Naive B cell (primary cell): ENCODE results near the gene SLC15A4. TPM values are rescaled to one million over a fixed set of nuclear protein-coding genes. Genes with fewer than 3 reads are reported as not detected.
"Not testable (repeated sequence)": the region's sequence is repeated elsewhere in the genome, so short reads cannot be mapped to it uniquely, and the experiment has no call there.

Source experiments
- ATAC-seq, 2 donors: fragments of 150-1000 bp; cut with Tn5 transposase; 2 replicates each; pipeline ENCODE4 v1.10.0; 2021; ENCODE audit warnings: low read depth in 2 of 2, mild to moderate bottlenecking in 2 of 2, moderate library complexity in 2 of 2
- DNase-seq: peaks from one replicate; pipeline ENCODE4 v3.0.0; 2022
- H3K27ac Mint-ChIP-seq, 6 donors: one replicate each; pipeline ENCODE4 v1.8.0; 2020 to 2022; ENCODE audit warnings: mild to moderate bottlenecking in 6 of 6, mixed read lengths in 6 of 6, moderate library complexity in 5 of 6, inconsistent platforms in 2 of 6
- H3K27me3 Mint-ChIP-seq, 3 donors: one replicate each; pipeline ENCODE4 v1.8.0; 2021 to 2022; ENCODE audit warnings: mixed read lengths in 3 of 3, mild to moderate bottlenecking in 1 of 3
- H3K36me3 Mint-ChIP-seq, 2 donors: one replicate each; pipeline ENCODE4 v1.8.0; 2020 to 2022; ENCODE audit warnings: mixed read lengths in 2 of 2, inconsistent platforms in 1 of 2, mild to moderate bottlenecking in 1 of 2
- H3K4me1 Mint-ChIP-seq, 3 donors: one replicate each; pipeline ENCODE4 v1.8.0; 2020 to 2022; ENCODE audit warnings: mixed read lengths in 3 of 3, inconsistent platforms in 1 of 3, mild to moderate bottlenecking in 1 of 3, moderate library complexity in 1 of 3
- H3K4me3 Mint-ChIP-seq, 8 donors: one replicate each; pipeline ENCODE4 v1.8.0; 2020 to 2022; ENCODE audit warnings: mild to moderate bottlenecking in 8 of 8, mixed read lengths in 8 of 8, moderate library complexity in 8 of 8, inconsistent platforms in 2 of 8
- H3K9me3 Mint-ChIP-seq, 7 donors: one replicate each; pipeline ENCODE4 v1.8.0; 2020 to 2022; ENCODE audit warnings: mixed read lengths in 7 of 7, mild to moderate bottlenecking in 5 of 7, inconsistent platforms in 2 of 7, moderate library complexity in 1 of 7
- polyA plus RNA-seq, 6 donors: library from polyadenylated mRNA; unstranded; fragments of 300-500 nt; fragmentation: Illumina TruSeq; gene quantifications; one replicate each; pipeline ENCODE4 v1.2.3, GENCODE V29; 2021; ENCODE audit warnings: low read depth in 6 of 6

SLC15A4 gene
- polyA plus RNA-seq, 6 donors from 2014 or later = 4.5 to 34.3 (median 13.8) TPM

DNA sequence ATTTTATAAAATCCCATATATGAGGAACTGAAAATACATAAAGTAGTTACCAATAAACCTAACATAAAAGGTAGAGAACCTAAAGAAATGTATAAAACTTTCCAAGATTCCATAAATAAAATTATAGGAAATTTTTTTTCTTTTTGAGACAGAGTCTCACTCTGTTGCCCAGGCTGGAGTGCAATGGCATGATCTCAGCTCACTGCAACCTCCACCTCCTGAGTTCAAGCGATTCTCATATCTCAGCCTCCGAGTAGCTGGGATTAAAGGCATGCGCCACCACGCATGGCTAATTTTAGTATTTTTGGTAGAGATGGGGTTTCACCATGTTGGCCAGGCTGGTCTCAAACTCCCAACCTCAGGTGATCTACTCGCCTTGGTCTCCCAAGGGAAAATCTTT, 18.4 kb downstream of the SLC15A4 start:
- not testable (repeated sequence) for H3K27me3 Mint-ChIP-seq, DNase-seq, ATAC-seq, H3K9me3 Mint-ChIP-seq
- H3K27ac Mint-ChIP-seq = peak overlapping the region in 2 of 6 donors; percentile 20 to 80
- peaks cover 18 to 36% of the 10 kb centered on the region in 2 donors for H3K36me3 Mint-ChIP-seq
- H3K4me3 Mint-ChIP-seq = peak overlapping the region in 2 of 8 donors; percentile 47 to 64
- H3K4me1 Mint-ChIP-seq = peaks cover 31 to 68% (median 49%) of the 10 kb centered on the region in 3 donors

DNA sequence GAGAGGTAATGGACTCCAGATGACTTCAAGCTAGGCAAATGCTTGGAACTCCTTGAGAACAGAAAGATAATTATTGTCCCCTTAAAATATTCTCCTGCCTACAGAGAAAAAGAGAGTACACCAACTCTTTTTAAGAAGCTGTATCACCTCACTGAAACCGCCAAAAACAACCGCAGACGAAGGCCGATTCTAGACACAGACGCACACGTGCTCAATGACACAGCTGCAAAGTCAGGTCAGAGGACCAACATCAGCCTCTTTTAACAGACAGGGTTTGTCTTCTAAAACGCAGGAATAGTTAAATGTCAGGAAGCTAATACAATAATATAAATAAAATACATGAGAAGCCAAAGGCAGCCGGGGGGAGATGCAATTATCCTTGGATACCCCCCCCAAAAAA, 19.0 kb downstream of the SLC15A4 start:
- Mint-ChIP-seq H3K27ac (peak overlapping the region in 4 of 6 donors; percentile 10 to 86 (median 64)), H3K4me1 (peaks cover 29 to 70% (median 43%) of the 10 kb centered on the region in 3 donors), H3K27me3 (no peaks in the 10 kb centered on the region), H3K4me3 (peak overlapping the region in 3 of 8 donors; percentile 44 to 64 (median 47)), H3K9me3 (no peaks in the 10 kb centered on the region), H3K36me3 (peaks cover 24 to 41% of the 10 kb centered on the region in 2 donors)
- DNase-seq = no peak
- ATAC-seq = no peak

DNA sequence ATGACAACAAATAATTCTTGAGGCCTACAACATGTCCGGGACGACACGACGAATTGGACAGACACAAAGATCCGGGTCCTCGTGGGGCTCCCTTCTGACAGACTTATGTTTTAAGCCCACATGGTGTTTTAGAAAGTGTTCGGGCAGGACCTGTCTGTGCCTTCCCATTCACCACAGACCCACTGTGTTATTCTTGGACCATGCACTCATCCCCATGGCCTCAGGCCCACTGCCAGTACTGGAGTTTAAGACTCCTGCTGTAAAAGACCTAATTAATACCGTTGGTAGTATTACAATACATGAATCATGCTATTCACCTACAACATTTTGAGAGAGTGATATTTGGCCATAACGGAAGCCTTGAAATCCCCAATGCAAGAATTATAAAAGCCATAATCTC, 20.0 kb downstream of the SLC15A4 start:
- Mint-ChIP-seq H3K27me3 (no peaks in the 10 kb centered on the region), H3K4me3 (no peak overlapping the region), H3K36me3 (peaks cover 24 to 47% of the 10 kb centered on the region in 2 donors), H3K27ac (peak overlapping the region in 3 of 6 donors; percentile 53 to 77 (median 54)), H3K4me1 (peaks cover 34 to 75% (median 43%) of the 10 kb centered on the region in 3 donors), H3K9me3 (no peaks in the 10 kb centered on the region)
- ATAC-seq = no peak
- no peak for DNase-seq

DNA sequence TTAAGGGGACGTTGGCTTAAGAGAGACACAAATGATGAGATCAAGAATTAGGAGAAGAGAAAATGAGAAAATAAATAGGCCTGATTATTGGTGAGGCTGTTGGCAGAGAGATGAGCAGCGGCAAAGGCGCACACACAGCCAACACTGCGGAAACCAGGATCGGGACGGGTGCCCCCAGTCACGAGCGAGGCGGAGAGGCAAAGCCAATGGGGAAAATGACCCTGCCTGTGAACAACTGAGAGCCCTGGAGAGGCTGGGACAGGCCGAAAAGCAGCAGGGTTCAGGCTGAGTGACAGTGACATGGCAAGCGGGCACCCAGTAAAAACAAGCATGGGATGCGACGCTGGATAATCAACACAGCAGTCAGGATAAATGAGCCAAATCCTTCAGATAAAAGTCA, 21.0 kb downstream of the SLC15A4 start:
- ATAC-seq (no peak), DNase-seq (no peak)
- H3K4me3 Mint-ChIP-seq = peak overlapping the region in 1 of 8 donors; percentile 44
- H3K4me1 Mint-ChIP-seq = peaks cover 40 to 85% (median 51%) of the 10 kb centered on the region in 3 donors
- H3K9me3 Mint-ChIP-seq = no peaks in the 10 kb centered on the region
- H3K36me3 Mint-ChIP-seq = peaks cover 24 to 46% of the 10 kb centered on the region in 2 donors
- H3K27ac Mint-ChIP-seq = peak overlapping the region in 4 of 6 donors; percentile 63 to 85 (median 78)
- no peaks in the 10 kb centered on the region for H3K27me3 Mint-ChIP-seq

DNA sequence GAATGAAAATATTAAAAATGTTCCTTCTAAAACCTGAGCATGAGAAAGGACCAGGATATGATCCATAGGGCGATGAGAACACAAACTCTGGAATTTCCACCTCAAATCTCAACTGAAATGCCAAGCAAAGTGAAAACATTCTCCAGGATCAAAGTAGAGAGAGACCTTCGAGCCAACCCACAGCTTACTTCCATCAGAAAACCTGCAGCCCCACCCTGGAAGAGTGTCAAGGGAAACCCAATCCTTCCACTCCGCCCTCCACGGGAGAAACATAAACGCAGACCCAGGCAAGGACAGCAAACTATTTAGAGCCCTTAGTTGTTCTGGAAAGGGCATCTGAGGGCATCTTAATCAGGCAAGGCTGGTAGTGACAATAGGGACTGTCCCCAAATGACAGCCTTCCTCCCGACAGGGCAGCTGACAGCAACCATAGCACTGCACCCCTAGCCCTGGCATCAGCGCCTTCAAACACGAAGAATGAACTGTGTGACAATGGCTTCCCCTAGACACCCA, 21.8 kb downstream of the SLC15A4 start:
- H3K4me1 Mint-ChIP-seq = peaks cover 45 to 90% (median 59%) of the 10 kb centered on the region in 3 donors
- ATAC-seq (peak; percentile 47 to 60), DNase-seq (no peak)
- no peaks in the 10 kb centered on the region for H3K9me3 Mint-ChIP-seq
- peak overlapping the region in 5 of 8 donors; percentile 3 to 49 (median 16) for H3K4me3 Mint-ChIP-seq
- peak overlapping the region; percentile 57 to 93 (median 68) for H3K27ac Mint-ChIP-seq
- peaks cover 24 to 46% of the 10 kb centered on the region in 2 donors for H3K36me3 Mint-ChIP-seq
- H3K27me3 Mint-ChIP-seq = no peaks in the 10 kb centered on the region

DNA sequence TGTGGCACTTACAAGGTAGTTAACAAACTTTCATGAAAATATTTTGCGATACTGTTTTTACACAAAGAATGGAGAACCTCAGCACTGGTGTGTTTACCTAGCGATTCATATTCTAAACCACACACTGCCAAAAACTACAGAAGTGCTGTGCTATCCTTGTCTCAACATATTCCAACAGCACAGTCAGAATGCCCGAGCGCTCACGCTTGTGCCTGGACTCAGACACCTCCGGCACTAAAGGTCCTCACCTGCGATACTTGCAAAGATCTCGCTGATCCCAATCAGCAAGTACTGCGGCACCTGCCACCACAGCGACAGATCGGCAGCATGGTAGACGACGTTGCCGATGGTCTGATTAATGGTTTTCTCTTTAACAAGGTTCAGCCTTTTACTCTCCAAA, 23.2 kb downstream of the SLC15A4 start:
- Mint-ChIP-seq H3K36me3 (peaks cover 24 to 45% of the 10 kb centered on the region in 2 donors), H3K4me1 (peaks cover 59 to 95% (median 72%) of the 10 kb centered on the region in 3 donors), H3K27ac (peak overlapping the region in 2 of 6 donors; percentile 53 to 72), H3K9me3 (no peaks in the 10 kb centered on the region), H3K27me3 (no peaks in the 10 kb centered on the region), H3K4me3 (peak overlapping the region in 1 of 8 donors; percentile 6)
- no peak for DNase-seq
- no peak for ATAC-seq

DNA sequence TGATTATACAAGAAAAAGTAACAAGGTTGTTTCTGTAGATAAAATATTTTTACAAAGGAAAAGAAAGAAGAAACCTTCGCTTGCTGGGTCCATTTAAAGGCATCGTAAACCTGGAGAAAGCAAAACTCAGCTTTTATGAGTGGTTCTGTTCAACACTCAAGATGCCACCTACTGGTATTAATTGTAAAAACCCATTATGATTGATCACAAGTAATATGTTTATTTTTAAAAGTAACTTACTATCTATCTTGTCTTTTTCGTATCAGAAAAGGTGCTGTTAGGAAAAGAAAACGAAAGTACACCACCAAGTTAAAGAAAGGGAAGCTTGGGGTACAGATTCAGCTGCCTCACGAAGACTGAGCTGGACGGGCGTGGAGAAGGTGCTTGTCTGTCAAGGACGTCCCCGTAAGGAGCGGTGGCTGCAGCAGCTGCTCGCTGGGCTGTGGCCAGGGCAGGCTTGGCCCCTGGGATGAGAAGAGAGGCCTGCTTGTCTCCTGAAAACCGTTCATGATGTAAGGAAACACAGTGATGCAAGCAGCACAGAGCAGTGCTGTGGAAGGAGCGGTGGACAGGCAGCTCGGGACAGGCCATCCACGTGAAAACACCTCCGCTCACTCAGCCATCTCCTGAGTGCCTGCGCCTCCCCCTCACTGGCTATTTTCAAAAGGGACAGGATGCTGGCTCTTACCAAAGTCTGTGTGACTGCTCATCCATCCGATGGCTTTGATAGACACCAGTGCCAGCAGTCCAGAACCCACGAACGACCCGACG, 25.0 kb downstream of the SLC15A4 start:
- Mint-ChIP-seq H3K9me3 (no peaks in the 10 kb centered on the region), H3K36me3 (peaks cover 24 to 44% of the 10 kb centered on the region in 2 donors), H3K27ac (peak overlapping the region; percentile 42 to 98 (median 94)), H3K4me1 (peaks cover 70 to 100% (median 82%) of the 10 kb centered on the region in 3 donors), H3K27me3 (no peaks in the 10 kb centered on the region), H3K4me3 (peak overlapping the region in 6 of 8 donors; percentile 47 to 93 (median 54))
- ATAC-seq = no peak
- DNase-seq = no peak

DNA sequence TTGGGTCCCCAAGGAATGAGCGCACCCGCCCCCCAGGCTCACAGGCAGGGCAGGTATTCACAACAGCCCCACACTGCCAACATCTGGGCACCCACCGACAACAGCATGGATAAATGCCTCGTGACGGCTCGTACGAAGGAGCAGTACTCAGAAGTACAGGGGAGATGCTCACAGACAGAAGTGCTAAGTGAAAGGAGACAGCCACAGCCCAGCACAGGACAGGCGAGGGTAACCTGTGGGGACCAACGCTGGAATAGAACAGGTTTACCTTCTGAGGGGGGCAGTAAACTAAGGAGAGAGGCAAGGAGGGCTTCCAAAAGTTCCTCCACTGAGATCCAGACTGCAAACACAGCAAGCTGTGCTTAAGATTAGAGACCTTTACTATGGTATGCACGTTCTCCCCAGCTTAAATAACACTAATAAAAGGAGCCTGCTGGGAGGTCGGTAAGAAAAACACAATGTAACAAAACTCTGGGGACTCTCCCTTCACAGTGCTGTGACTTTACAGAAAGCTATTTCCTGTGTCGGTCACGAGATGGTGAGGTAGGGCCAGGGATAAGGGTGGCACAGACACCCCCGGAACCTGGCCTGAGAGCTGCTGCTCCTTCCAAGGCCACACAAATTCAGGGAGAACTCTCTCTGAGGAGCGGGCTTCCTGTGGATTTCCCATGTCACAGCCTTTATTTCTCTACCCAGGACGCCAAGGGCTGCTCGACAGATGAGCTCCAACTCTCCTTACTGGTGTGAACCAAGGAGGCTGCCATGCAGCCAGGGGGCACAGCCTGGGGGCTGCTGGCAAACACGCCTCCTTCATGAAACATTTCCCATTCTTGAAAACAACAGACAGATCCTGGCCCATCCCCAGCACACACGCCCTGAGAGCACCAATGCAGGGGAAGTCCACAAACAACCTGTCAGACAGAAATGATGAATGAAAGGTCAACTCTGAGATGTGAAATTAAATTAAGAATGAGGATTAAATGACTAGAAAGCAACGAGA, 26.3 kb downstream of the SLC15A4 start:
- Mint-ChIP-seq H3K9me3 (no peaks in the 10 kb centered on the region), H3K27ac (peak overlapping the region; percentile 88 to 98 (median 96)), H3K27me3 (no peaks in the 10 kb centered on the region), H3K36me3 (peaks cover 13 to 33% of the 10 kb centered on the region in 2 donors), H3K4me1 (peaks cover 72 to 100% (median 79%) of the 10 kb centered on the region in 3 donors), H3K4me3 (peak overlapping the region; percentile 53 to 93 (median 79))
- peak; percentile 63 for DNase-seq
- peak; percentile 55 to 60 for ATAC-seq

DNA sequence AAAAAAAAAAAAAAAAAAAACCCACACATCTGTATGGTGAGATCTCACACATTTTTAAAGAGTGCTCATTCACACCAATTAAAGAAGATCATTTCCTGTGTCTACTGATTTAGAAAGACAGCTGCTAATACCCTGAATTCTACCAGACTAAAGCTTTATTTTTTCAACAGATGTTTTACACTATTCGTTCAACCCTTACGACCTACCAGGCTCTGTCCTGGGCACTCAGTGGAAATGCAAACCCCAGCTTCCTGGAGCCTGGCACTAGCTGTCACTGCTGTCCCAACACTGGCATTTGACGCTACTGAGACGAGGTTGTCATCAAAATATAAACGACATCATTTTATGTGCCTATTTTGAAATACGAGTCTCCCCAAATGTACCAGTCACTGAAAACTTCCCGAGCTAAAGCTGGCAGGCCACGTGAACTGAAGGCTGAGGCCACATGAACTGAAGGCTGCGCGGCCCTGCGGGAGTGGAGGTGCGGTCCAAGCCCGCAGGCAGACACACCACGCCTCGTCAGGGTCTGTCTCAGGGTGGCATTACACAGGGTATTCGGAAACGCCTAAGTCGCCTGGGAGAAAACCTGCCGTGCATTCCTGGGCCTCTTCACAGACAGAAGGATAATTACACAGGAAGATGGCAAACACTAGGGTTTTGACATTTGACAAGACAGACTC, 27.2 kb downstream of the SLC15A4 start:
- peak; percentile 31 to 40 for ATAC-seq
- Mint-ChIP-seq H3K4me1 (peaks cover 74 to 100% (median 79%) of the 10 kb centered on the region in 3 donors), H3K4me3 (peak overlapping the region; percentile 43 to 93 (median 74)), H3K27ac (peak overlapping the region; percentile 88 to 98 (median 94)), H3K9me3 (no peaks in the 10 kb centered on the region), H3K27me3 (no peaks in the 10 kb centered on the region), H3K36me3 (peaks cover 10 to 35% of the 10 kb centered on the region in 2 donors)
- no peak for DNase-seq

DNA sequence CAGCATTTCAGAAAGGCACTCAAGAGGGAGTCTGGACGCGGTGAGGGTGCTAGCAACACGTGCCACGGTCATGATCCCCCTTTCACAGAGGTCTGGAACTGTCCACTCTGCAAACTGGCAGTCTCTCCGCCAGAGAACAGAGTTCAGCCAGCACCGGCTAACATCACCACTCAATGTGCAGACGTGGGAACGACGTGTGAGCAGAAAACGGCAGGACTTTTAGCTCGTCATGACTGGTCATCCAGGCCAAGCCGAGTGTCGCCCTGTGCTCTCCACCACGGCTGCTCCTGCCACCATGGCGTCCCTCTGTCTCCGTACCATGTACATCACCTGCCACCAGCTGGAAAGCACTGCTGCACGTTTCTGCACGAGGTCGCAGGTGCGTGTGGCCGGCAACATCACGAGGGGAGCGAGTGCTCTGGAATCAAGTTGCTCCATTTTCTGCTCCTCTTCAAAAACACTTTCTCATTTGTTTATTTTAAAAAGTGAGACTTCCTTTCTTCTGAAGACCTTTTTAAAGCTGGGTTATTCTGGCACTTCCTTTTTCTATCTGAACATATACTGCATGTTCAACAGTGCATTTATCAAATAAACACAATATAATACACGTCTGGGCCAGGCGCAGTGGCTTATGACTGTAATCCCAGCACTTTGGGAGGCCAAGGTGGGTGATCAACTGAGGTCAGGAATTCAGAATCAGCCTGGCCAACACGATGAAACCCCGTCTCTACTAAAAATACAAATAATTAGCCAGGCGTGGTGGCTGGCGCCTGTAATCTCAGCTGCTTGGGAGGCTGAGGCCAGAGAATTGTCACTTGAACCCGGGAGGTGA, 28.0 kb downstream of the SLC15A4 start:
- DNase-seq = peak; percentile 64

DNA sequence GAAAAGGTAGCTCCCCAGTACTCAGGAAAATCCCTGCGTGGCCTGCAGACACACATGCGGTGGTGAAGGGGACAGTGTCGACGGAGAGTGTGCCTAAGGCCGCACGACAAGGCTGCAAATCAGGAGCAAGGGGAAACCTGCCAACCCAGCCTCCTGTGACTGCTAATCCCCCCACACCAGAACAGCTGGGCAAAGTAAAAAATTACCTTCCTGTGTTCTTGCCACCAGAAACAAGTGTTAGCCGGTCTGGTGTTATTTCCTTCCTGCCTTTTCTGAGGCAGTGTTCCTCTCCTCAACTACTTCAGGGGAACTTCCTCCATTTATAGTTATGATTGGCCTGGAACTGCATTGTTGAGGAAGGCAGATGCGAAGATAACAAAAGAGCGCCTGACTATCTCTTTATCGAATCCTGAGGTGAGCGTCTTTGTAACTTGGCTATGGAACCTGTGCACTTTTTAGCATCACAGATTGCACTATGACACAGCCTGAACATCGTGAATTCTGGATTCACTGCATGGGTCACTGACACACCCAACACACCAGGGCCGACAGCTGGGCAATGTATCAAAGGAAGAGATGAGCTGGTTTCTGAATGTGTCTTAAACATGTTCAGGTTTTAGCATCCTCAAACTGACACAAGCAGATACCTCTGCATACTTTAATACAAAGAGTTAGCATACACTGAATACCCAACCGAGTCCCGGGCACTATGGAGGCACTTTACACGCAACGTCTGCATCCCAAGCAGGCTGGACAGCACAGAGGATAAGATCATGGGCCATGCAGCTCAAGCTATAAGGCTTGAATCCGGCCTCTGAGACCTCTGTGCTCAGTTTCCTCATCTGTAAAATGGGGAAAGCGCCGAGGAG, 28.9 kb downstream of the SLC15A4 start:
- H3K4me3 Mint-ChIP-seq = peak overlapping the region; percentile 53 to 93 (median 80)
- no peaks in the 10 kb centered on the region for H3K27me3 Mint-ChIP-seq
- ATAC-seq (peak; percentile 37 to 40), DNase-seq (peak; percentile 62)
- peak overlapping the region; percentile 88 to 98 (median 96) for H3K27ac Mint-ChIP-seq
- peaks cover 1 to 22% of the 10 kb centered on the region in 2 donors for H3K36me3 Mint-ChIP-seq
- no peaks in the 10 kb centered on the region for H3K9me3 Mint-ChIP-seq
- peaks cover 82 to 100% (median 90%) of the 10 kb centered on the region in 3 donors for H3K4me1 Mint-ChIP-seq

More for the DNA sequence above, 28.0 kb downstream of the SLC15A4 start:
- Mint-ChIP-seq H3K27me3 (no peaks in the 10 kb centered on the region), H3K4me3 (peak overlapping the region; percentile 43 to 93 (median 74)), H3K4me1 (peaks cover 81 to 100% (median 82%) of the 10 kb centered on the region in 3 donors), H3K27ac (peak overlapping the region; percentile 56 to 98 (median 94)), H3K36me3 (peaks cover 10 to 30% of the 10 kb centered on the region in 2 donors), H3K9me3 (no peaks in the 10 kb centered on the region)
- peak; percentile 54 to 58 for ATAC-seq
